SU-DHL-6 (cell line): Measurements from ENCODE around the gene SNAPIN.

Source experiments
- H2AFZ ChIP-seq: fragments of 200-600 bp; sonication (generic); 2 replicates; pipeline ENCODE4 v1.6.1; 2014; ENCODE audit warnings: low read depth, mild to moderate bottlenecking, moderate library complexity, mixed read lengths, antibody characterized with exemption, low read length; ENCODE audit not compliant: severe bottlenecking
- H3F3A ChIP-seq: fragments of 200-600 bp; shearing (Covaris generic); 2 replicates; pipeline ENCODE4 v1.6.0; 2016; ENCODE audit warnings: antibody characterized with exemption, mild to moderate bottlenecking; ENCODE audit not compliant: insufficient read depth
- H3K27ac ChIP-seq: fragments of 200-600 bp; sonication (generic); 2 replicates; pipeline ENCODE4 v1.5.1; 2016; ENCODE audit warnings: low read depth, mild to moderate bottlenecking, low read length, moderate library complexity, mixed read lengths
- H3K27me3 ChIP-seq: fragments of 200-600 bp; sonication (generic), shearing (Covaris generic); 2 replicates; pipeline ENCODE4 v1.6.0; 2014; ENCODE audit warnings: mild to moderate bottlenecking, low read length
- H3K36me3 ChIP-seq: fragments of 200-600 bp; sonication (generic); 2 replicates; pipeline ENCODE4 v1.6.1; 2014; ENCODE audit warnings: mild to moderate bottlenecking, low read length, mixed read lengths
- H3K4me2 ChIP-seq: fragments of 300-600, 200-600 bp; shearing (Covaris generic), sonication (generic); 2 replicates; pipeline ENCODE4 v1.6.0; 2014; ENCODE audit warnings: low read length, low read depth, mild to moderate bottlenecking; ENCODE audit not compliant: poor library complexity, severe bottlenecking
- H3K4me3 ChIP-seq: fragments of 200-600 bp; sonication (generic); 2 replicates; pipeline ENCODE4 v1.5.1; 2014; ENCODE audit warnings: antibody characterized with exemption, low read length, mild to moderate bottlenecking, mixed read lengths; ENCODE audit not compliant: insufficient read depth, poor library complexity, severe bottlenecking
- H3K79me2 ChIP-seq: fragments of 200-600 bp; sonication (generic); 2 replicates; pipeline ENCODE4 v1.6.1; 2014; ENCODE audit warnings: mild to moderate bottlenecking, low read length, moderate library complexity; ENCODE audit not compliant: insufficient read depth
- H3K9ac ChIP-seq: fragments of 200-600 bp; sonication (generic); 2 replicates; pipeline ENCODE4 v1.7.0; 2014; ENCODE audit warnings: mild to moderate bottlenecking, low read length
- H3K9me2 ChIP-seq: fragments of 200-600 bp; sonication (generic); replicated peaks from 2 replicates; pipeline ENCODE4 v1.6.1; 2014; ENCODE audit warnings: low read length; ENCODE audit not compliant: insufficient read depth
- H3K9me3 ChIP-seq: fragments of 200-600 bp; sonication (generic); 2 replicates; pipeline ENCODE4 v1.6.1; 2014; ENCODE audit warnings: low read length, mixed read lengths; ENCODE audit not compliant: insufficient read depth
- H4K20me1 ChIP-seq: fragments of 200-600 bp; sonication (generic); 2 replicates; pipeline ENCODE4 v1.6.1; 2014; ENCODE audit warnings: low read depth, mild to moderate bottlenecking, antibody characterized with exemption, low read length, moderate library complexity, mixed read lengths
- EZH2phosphoT487 ChIP-seq: fragments of 200-600 bp; sonication (generic), shearing (Covaris generic); conservative IDR thresholded peaks from 2 replicates; pipeline ENCODE4 v1.6.1; 2018; ENCODE audit warnings: mild to moderate bottlenecking, antibody characterized with exemption, low read length, moderate library complexity, mixed read lengths
- TF ChIP-seq, protein P1 (sequence below): fragments of 200-600 bp; sonication (generic); IDR thresholded peaks from one replicate; pipeline ENCODE4 v1.5.1; 2017; ENCODE audit warnings: antibody characterized with exemption, mild to moderate bottlenecking, low read length, moderate library complexity; ENCODE audit not compliant: insufficient read depth, poor library complexity, severe bottlenecking

SNAPIN gene

DNA sequence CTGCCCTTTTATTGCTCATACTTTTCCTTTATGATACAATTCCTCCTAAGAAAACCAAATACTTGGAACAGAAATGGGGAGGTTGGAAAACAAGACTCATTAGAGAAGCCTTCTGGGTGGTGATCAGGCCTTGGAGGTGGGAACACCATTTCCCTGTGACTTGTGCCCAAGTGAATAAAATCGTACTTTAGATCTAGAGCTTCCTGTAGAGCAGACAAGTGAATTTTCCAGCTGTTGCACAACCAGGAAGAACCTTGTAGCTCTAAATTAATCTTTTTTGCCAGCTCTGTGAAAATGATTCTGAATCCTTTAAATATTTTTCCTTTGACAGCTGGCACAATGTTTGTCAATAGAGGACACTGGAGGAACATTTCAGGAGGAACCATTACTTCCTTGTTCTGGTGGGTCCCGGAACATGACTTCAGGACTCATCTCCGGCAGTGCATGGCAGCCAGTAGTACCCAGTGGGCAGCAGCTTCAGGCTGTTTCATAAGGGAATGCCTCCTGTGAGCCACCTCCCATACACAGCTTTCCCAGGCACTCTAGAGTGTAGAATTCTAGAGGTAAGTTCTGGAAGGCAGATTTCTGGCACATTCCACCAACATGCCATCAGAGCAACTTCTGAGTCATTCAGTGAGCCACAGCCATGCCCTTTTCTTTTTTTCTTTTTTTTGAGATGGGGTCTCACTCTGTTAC is 5.5 kb upstream of the SNAPIN start:
- Histone ChIP-seq H3K27me3 (no peaks in the 10 kb centered on the region), H3F3A (no peaks in the 10 kb centered on the region), H3K79me2 (no peaks in the 10 kb centered on the region), H3K4me3 (no peak overlapping the region), H4K20me1 (no peaks in the 10 kb centered on the region), H2AFZ (no peak overlapping the region), H3K9me2 (no peaks in the 10 kb centered on the region), H3K9me3 (no peaks in the 10 kb centered on the region), H3K27ac (no peak overlapping the region), H3K4me2 (no peak overlapping the region), H3K9ac (no peak overlapping the region), H3K36me3 (no peaks in the 10 kb centered on the region)
- TF ChIP-seq, protein P1, sequence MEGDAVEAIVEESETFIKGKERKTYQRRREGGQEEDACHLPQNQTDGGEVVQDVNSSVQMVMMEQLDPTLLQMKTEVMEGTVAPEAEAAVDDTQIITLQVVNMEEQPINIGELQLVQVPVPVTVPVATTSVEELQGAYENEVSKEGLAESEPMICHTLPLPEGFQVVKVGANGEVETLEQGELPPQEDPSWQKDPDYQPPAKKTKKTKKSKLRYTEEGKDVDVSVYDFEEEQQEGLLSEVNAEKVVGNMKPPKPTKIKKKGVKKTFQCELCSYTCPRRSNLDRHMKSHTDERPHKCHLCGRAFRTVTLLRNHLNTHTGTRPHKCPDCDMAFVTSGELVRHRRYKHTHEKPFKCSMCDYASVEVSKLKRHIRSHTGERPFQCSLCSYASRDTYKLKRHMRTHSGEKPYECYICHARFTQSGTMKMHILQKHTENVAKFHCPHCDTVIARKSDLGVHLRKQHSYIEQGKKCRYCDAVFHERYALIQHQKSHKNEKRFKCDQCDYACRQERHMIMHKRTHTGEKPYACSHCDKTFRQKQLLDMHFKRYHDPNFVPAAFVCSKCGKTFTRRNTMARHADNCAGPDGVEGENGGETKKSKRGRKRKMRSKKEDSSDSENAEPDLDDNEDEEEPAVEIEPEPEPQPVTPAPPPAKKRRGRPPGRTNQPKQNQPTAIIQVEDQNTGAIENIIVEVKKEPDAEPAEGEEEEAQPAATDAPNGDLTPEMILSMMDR = no peak
- TF ChIP-seq EZH2phosphoT487 = no peak

DNA sequence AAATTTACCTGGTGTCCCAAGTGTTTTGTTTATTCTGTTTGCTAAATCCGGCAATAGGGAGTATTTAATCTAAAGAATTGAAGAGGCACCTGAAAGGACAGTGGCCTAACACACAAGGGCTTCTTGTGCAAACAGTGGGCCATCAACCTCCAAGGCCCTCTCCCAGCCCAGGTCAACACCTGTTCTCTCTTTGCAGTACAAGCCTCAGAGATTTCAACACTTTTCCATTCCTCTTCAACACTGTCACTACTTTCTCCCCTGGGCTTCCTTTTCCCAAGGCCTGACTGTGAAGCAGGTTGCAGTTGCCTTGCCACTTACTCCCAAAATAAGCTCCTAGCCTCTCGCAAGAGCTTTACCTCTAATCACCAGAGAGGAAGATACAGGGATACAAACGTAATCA is 3.2 kb upstream of the SNAPIN start:
- Histone ChIP-seq H3K4me3 (no peak overlapping the region), H3K9me2 (no peaks in the 10 kb centered on the region), H3K9ac (no peak overlapping the region), H2AFZ (no peak overlapping the region), H3K79me2 (peaks cover 12% of the 10 kb centered on the region; the same call in 1 of the 2 replicates), H3F3A (no peaks in the 10 kb centered on the region), H3K4me2 (no peak overlapping the region), H3K36me3 (no peaks in the 10 kb centered on the region), H3K9me3 (no peaks in the 10 kb centered on the region), H4K20me1 (no peaks in the 10 kb centered on the region), H3K27me3 (no peaks in the 10 kb centered on the region), H3K27ac (no peak overlapping the region)
- TF ChIP-seq, protein P1 = no peak

DNA sequence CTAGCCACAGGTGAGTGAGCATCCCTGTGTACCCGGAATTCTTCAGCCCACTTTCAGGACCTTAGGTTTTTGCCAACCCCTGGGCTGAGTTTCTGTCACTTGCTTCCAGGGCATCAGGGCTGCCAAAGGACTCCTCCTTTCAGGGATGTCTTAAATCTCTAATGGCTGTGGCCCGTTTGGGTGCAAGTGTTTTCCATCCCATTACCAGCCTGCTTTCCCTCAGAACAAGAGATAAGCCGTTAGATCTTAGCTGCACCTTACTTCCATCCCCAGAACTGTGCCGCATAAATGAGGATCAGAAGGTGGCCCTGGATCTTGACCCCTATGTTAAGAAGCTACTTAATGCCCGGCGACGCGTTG is 652 bp downstream of the SNAPIN start:
- H3F3A ChIP-seq = peaks cover 36% of the 10 kb centered on the region

More for the DNA sequence above, 652 bp downstream of the SNAPIN start:
- H3K4me3 ChIP-seq = peak overlapping the region; percentile 88
- H3K9me2 ChIP-seq = no peaks in the 10 kb centered on the region
- peak overlapping the region; percentile 77 for H3K9ac ChIP-seq
- H3K9me3 ChIP-seq = no peaks in the 10 kb centered on the region
- H3K4me2 ChIP-seq = peak overlapping the region; percentile 79
- no peaks in the 10 kb centered on the region for H4K20me1 ChIP-seq
- no peaks in the 10 kb centered on the region for H3K27me3 ChIP-seq
- peak overlapping the region; percentile 96 for H2AFZ ChIP-seq
- H3K36me3 ChIP-seq = peaks cover 28% of the 10 kb centered on the region
- no peak for TF ChIP-seq EZH2phosphoT487
- TF ChIP-seq, protein P1 = no peak
- peaks cover 12% of the 10 kb centered on the region; the same call in 1 of the 2 replicates for H3K79me2 ChIP-seq
- H3K27ac ChIP-seq = peak overlapping the region; percentile 71
